Measurements from ENCODE around the gene LRRC17.

- TF ChIP-seq CTCF (IDR thresholded peaks at IDR 0.05) = no peak
- TF ChIP-seq POLR2AphosphoS5 (IDR thresholded peaks at IDR 0.05) = no peak
Measured at GRCh38 chr7:102914585-102914984, 1.8 kb downstream of the LRRC17 start.
